Endothelial cell of umbilical vein (primary cell): ENCODE data around the gene GABBR2.

ENCODE experiments used
- FOS ChIP-seq: IDR thresholded peaks from 2 replicates; pipeline ENCODE4 v1.6.1; 2011; ENCODE audit warnings: mild to moderate bottlenecking, low read length, moderate library complexity, borderline replicate concordance; ENCODE audit not compliant: insufficient read depth
- GATA2 ChIP-seq: IDR thresholded peaks from 2 replicates; pipeline ENCODE4 v1.7.0; 2011; ENCODE audit warnings: low read depth, mild to moderate bottlenecking, moderate library complexity, mixed read lengths, low read length; ENCODE audit not compliant: insufficient read length, insufficient read depth
- POLR2A ChIP-seq: IDR thresholded peaks from 2 replicates; pipeline ENCODE4 v1.6.1; 2012; ENCODE audit warnings: low read depth, mild to moderate bottlenecking, control low read depth, low read length
- POLR2AphosphoS5 ChIP-seq: IDR thresholded peaks from 2 replicates; pipeline ENCODE4 v1.6.1; 2012; ENCODE audit warnings: low read depth, mild to moderate bottlenecking, control low read depth, low read length, moderate library complexity; ENCODE audit not compliant: insufficient read depth
- TF ChIP-seq, protein P1 (sequence below), 2 donors: IDR thresholded peaks; 1 replicate in 1 of 2; 2 replicates in 1 of 2; pipeline ENCODE4 v1.5.1; 2011; ENCODE audit warnings: low read length in 2 of 2, mild to moderate bottlenecking in 2 of 2, moderate library complexity in 2 of 2, control low read depth in 1 of 2, inconsistent platforms in 1 of 2, low read depth in 1 of 2; ENCODE audit not compliant: insufficient read depth in 1 of 2; ENCODE audit errors: extremely low read depth in 1 of 2
- TF ChIP-seq, protein P2 (sequence below): IDR thresholded peaks from 2 replicates; pipeline ENCODE4 v1.6.1; 2011; ENCODE audit not compliant: insufficient read depth, insufficient read length

DNA sequence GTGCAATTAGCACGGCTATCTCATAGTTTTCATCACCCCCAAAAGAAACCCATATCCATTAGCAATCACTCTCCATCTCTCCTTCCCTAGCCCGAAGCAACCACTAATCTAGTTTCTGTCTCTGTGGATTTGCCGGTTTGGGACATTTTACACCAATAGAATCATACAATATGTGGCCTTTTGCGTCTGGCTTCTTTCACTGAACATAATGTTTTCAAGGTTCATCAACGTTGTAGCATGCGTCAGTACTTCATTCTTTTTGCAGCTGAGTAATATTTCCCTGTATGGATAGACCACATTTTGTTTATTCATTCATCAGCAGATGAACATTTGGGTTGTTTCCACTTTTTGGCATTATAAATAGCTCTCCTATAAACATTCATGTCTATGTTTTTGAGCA is 377.9 kb downstream of the GABBR2 start:
- TF ChIP-seq GATA2 (no peak), POLR2A (no peak), FOS (no peak), POLR2AphosphoS5 (no peak)
- TF ChIP-seq, protein P1, sequence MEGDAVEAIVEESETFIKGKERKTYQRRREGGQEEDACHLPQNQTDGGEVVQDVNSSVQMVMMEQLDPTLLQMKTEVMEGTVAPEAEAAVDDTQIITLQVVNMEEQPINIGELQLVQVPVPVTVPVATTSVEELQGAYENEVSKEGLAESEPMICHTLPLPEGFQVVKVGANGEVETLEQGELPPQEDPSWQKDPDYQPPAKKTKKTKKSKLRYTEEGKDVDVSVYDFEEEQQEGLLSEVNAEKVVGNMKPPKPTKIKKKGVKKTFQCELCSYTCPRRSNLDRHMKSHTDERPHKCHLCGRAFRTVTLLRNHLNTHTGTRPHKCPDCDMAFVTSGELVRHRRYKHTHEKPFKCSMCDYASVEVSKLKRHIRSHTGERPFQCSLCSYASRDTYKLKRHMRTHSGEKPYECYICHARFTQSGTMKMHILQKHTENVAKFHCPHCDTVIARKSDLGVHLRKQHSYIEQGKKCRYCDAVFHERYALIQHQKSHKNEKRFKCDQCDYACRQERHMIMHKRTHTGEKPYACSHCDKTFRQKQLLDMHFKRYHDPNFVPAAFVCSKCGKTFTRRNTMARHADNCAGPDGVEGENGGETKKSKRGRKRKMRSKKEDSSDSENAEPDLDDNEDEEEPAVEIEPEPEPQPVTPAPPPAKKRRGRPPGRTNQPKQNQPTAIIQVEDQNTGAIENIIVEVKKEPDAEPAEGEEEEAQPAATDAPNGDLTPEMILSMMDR (IDR thresholded peaks at IDR 0.05; ENCODE audit: extremely low read depth in 1 of 2, insufficient read depth in 1 of 2, low read depth in 1 of 2, low read length in 2 of 2) = no peak
- TF ChIP-seq, protein P2, sequence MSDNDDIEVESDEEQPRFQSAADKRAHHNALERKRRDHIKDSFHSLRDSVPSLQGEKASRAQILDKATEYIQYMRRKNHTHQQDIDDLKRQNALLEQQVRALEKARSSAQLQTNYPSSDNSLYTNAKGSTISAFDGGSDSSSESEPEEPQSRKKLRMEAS = no peak
